Raji (cell line): ENCODE data around the gene NT5DC1.

Experiments used
- POLR2A ChIP-seq: IDR thresholded peaks from 2 replicates; pipeline ENCODE4 v1.6.1; 2011; ENCODE audit warnings: low read depth, low read length, control low read depth; ENCODE audit not compliant: insufficient read depth

The NT5DC1 gene

GRCh38 chr6:116106146-116106545 is 5.5 kb downstream of the NT5DC1 start:
- no peak for TF ChIP-seq POLR2A

DNA sequence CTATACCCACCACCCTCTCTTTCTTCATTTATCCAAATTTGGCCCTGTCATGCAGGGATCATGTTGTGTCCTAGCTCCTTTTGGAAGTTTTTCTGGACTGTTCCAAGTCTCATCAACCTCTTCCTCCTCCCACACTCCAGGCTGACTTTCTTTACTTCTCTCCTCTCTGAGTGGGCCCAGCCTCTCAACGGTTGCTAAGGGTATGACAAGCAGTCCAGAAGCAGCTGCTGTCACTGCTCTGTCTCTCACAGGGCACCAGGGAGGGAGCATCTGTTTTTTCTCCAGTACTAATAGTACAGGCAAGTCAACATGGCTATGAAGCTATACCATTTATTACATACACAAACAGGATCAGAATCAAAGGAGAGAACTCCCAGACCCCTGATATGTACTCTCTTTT is 8.2 kb downstream of the NT5DC1 start:
- no peak for TF ChIP-seq POLR2A

- TF ChIP-seq POLR2A = no peak
Measured at GRCh38 chr6:116111552-116112528, 11.2 kb downstream of the NT5DC1 start.

DNA sequence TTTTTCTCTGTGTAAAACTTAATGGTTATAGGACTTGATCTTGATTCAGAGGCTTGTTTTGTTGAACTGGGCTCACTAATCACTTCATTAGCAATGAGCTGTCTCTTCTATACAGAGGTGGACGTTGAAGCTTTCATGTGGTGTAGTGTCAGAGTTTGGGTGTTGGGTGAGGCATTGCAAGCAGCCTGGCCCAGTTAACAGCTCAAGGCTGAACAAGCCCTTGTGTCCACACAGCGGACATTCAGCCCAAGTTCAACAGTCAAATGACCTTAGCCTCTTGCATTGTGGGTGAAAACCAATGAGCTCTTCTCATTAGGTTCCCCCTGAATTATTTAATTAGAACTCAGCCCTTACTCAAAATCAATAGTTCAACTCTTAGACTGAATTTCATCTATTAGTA is 12.7 kb downstream of the NT5DC1 start:
- TF ChIP-seq POLR2A = no peak

GRCh38 chr6:116115781-116116180 is 15.1 kb downstream of the NT5DC1 start:
- TF ChIP-seq POLR2A = no peak

- TF ChIP-seq POLR2A = no peak
Measured at GRCh38 chr6:116118608-116119007, 18.0 kb downstream of the NT5DC1 start.

GRCh38 chr6:116120430-116120829 is 19.8 kb downstream of the NT5DC1 start:
- TF ChIP-seq POLR2A = no peak

GRCh38 chr6:116126032-116126431 is 25.4 kb downstream of the NT5DC1 start, which contains the start of gene COL10A1:
Gene COL10A1, minus strand, starts transcription at chr6:116126132. Its CDS starts 640 bp downstream, at chr6:116125492.
- TF ChIP-seq POLR2A = no peak

DNA sequence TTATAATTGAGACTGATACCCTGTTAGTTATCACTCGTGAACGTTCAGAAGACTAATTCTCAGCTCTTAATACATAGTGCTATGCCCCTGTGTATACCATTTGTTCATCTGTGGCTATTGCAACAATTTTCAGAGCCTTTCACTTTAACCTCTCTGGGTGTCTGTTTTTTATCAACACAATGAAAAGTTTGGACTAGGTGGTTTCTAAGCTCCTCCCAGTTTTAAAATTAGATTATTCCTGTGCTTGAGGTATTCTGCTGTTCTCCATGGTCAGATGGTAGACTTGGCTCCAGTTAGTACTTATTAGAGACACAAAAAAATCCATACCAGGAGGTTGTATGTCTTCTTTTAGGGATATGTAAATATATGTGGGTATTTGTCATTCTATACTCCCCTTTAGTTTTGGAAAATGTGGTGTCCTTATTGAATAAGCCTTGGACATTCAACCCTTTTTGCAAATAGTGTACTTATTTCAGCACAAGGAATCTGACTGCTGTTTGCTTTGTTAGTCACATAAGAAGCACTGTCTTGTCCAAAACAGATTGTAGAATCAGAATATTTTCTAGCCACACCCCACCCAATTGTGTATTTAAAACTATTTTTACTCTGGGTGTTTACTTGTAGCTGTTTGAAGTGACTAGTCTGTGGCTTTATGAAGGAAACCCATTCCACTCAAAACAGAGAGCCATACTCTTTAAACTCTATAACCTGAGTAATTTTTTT is 27.3 kb downstream of the NT5DC1 start:
- TF ChIP-seq POLR2A = no peak

- no peak for TF ChIP-seq POLR2A
Measured at GRCh38 chr6:116133453-116133852, 32.8 kb downstream of the NT5DC1 start.

DNA sequence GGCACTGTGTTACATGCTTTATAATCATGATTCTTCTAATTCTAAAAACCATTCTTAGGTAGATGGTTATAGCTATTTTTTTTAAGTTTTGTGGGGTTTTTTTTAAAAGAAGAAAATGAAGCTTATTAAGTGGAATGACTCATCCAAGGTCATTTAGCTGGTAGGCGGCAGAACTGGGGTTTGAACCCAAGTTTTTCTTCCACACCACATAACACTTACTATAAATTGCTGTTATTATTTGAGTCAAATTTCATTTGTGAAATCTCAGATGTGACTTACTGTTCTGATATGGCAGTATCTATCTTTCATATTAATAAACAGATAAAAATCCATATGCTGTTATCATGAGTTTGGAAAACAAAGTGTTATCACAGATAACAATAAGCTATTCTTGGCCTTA is 35.7 kb downstream of the NT5DC1 start:
- TF ChIP-seq POLR2A = no peak

- TF ChIP-seq POLR2A = no peak
Measured at GRCh38 chr6:116136933-116137340, 36.3 kb downstream of the NT5DC1 start.

DNA sequence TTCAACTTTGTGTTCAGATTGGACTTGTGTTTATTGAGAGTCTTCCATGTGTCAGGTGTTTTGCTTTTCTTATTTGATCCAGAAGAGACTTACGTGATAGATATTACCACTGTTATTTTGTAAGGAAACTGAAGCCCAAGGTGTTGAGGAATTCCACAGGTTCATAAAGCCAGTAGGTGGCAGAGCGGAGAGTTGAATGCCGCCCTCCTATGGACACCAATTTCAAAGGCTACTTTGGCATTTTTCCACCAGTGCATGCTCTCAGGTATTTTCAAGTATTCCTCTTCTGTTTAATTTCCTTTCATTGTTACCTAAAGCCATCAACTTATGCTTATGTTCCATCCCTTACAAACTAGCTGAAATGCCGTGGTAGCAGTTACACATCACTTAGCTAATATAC is 39.3 kb downstream of the NT5DC1 start:
- TF ChIP-seq POLR2A = no peak

GRCh38 chr6:116144605-116145004 is 44.0 kb downstream of the NT5DC1 start:
- no peak for TF ChIP-seq POLR2A

- no peak for TF ChIP-seq POLR2A
Measured at GRCh38 chr6:116145803-116146675, 45.4 kb downstream of the NT5DC1 start.
